Measurements from ENCODE around the gene OAT. TPM values are rescaled to one million over a fixed set of nuclear protein-coding genes. Genes with fewer than 3 reads are reported as not detected.

Gene OAT
- total and polyA plus RNA-seq, 2 of the 4 experiments (the other 2 are of a cell fraction), result 110 to 152 TPM

DNA sequence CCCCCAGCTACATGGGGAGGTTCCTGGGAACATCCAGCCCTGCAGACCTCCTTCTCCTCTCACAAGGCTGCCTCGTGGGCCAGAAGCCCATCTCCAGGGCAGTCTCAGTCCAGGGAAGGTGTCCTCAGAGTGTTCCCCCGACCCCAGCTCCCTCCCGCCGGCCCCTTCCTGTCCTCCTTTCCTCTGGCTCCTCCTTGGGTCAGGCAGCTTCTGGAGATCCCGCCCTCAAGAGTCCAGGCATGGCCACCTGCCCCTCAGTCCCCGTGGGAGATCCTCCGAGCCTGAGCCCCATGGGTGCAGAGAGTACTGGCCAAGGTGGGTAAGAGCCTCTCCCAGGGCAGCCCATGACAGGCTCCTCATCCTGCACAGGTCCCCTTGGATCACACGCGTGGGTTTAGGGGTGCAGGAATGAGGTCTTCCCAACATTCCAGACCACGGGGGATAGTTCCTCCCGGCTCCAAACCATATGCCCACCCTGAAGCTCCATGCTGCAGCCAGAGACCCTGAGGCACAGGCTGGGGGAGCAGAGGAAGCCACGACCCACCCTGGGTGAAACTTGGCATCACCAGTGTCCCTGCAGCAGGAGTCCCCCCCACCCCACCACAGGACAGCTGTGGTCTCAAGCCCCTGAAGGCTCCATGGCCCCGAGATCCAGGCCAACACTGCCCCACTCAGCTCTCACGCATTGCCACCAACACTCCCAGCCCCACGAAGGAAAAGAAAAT lies 65.5 kb downstream of the OAT start:
- H3K79me1 ChIP-seq (ENCODE audit: low read depth in 1 of 2, low read length in 2 of 2), result no peaks in the 10 kb centered on the region
- in situ Hi-C loops (cut with MboI; ENCODE audit: low sequenced_read_pairs) (no loop called here), dilution Hi-C loops (cut with HindIII; ENCODE audit: low sequenced_read_pairs, unreplicated experiment) (no loop called here), intact Hi-C loops (cut with micrococcal nuclease) (no loop called here)
- no peak overlapping the region for H2BK5ac ChIP-seq (ENCODE audit: low read depth, low read length, poor library complexity, severe bottlenecking)
- DNase-seq (no peak), ATAC-seq (ENCODE audit: low read depth) (no peak)
- no peaks in the 10 kb centered on the region for H3K9me1 ChIP-seq (ENCODE audit: insufficient read depth, low read length)
- H3K36me3 ChIP-seq (ENCODE audit: control insufficient read depth, insufficient read depth, low read length), result no peaks in the 10 kb centered on the region
- no peak overlapping the region for H2AK9ac ChIP-seq (replicated peaks; ENCODE audit: low read depth, low read length, poor library complexity)
- H2BK15ac ChIP-seq (ENCODE audit: low read depth, low read length), result no peak overlapping the region
- H3K18ac ChIP-seq (ENCODE audit: low read depth, low read length), result no peak overlapping the region
- TF ChIP-seq POLR2A (IDR thresholded peaks at IDR 0.05; ENCODE audit: low read depth, low read length) (no peak), MAZ (IDR thresholded peaks at IDR 0.05; ENCODE audit: borderline replicate concordance, low read depth, low read length) (no peak), RCOR1 (IDR thresholded peaks at IDR 0.05; ENCODE audit: insufficient replicate concordance, low read length) (no peak), SMC3 (IDR thresholded peaks at IDR 0.05; ENCODE audit: low read depth, low read length) (no peak), CEBPB (IDR thresholded peaks at IDR 0.05; ENCODE audit: low read depth, low read length) (no peak), RAD21 (IDR thresholded peaks at IDR 0.05; ENCODE audit: low read length) (no peak), MXI1 (IDR thresholded peaks at IDR 0.05; ENCODE audit: borderline replicate concordance, low read depth, low read length) (no peak), BHLHE40 (IDR thresholded peaks at IDR 0.05; ENCODE audit: low read depth, low read length) (no peak), MAFK (IDR thresholded peaks at IDR 0.05; ENCODE audit: low read depth, low read length) (no peak), CHD1 (IDR thresholded peaks at IDR 0.05; ENCODE audit: low read depth, low read length) (no peak), FOS (IDR thresholded peaks at IDR 0.05; ENCODE audit: low read depth, low read length) (no peak), RFX5 (IDR thresholded peaks at IDR 0.05; ENCODE audit: low read depth, low read length) (no peak), NFE2L2 (IDR thresholded peaks at IDR 0.05; ENCODE audit: low read depth, low read length) (no peak)
- TF ChIP-seq, protein P1, sequence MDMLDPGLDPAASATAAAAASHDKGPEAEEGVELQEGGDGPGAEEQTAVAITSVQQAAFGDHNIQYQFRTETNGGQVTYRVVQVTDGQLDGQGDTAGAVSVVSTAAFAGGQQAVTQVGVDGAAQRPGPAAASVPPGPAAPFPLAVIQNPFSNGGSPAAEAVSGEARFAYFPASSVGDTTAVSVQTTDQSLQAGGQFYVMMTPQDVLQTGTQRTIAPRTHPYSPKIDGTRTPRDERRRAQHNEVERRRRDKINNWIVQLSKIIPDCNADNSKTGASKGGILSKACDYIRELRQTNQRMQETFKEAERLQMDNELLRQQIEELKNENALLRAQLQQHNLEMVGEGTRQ (IDR thresholded peaks at IDR 0.05; ENCODE audit: low read depth, low read length), result no peak
- TF ChIP-seq, protein P2, sequence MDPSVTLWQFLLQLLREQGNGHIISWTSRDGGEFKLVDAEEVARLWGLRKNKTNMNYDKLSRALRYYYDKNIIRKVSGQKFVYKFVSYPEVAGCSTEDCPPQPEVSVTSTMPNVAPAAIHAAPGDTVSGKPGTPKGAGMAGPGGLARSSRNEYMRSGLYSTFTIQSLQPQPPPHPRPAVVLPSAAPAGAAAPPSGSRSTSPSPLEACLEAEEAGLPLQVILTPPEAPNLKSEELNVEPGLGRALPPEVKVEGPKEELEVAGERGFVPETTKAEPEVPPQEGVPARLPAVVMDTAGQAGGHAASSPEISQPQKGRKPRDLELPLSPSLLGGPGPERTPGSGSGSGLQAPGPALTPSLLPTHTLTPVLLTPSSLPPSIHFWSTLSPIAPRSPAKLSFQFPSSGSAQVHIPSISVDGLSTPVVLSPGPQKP (IDR thresholded peaks at IDR 0.05; ENCODE audit: borderline replicate concordance, low read depth, low read length), result no peak
- TF ChIP-seq, protein P3, sequence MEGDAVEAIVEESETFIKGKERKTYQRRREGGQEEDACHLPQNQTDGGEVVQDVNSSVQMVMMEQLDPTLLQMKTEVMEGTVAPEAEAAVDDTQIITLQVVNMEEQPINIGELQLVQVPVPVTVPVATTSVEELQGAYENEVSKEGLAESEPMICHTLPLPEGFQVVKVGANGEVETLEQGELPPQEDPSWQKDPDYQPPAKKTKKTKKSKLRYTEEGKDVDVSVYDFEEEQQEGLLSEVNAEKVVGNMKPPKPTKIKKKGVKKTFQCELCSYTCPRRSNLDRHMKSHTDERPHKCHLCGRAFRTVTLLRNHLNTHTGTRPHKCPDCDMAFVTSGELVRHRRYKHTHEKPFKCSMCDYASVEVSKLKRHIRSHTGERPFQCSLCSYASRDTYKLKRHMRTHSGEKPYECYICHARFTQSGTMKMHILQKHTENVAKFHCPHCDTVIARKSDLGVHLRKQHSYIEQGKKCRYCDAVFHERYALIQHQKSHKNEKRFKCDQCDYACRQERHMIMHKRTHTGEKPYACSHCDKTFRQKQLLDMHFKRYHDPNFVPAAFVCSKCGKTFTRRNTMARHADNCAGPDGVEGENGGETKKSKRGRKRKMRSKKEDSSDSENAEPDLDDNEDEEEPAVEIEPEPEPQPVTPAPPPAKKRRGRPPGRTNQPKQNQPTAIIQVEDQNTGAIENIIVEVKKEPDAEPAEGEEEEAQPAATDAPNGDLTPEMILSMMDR (conservative IDR thresholded peaks at IDR 0.05; ENCODE audit: low read depth, low read length), result no peak
- CTCF ChIA-PET, result no interaction called here
- H3K23ac ChIP-seq (ENCODE audit: low read depth, low read length), result no peak overlapping the region
- BruUV-seq (replicated peaks), result no TSS peak
- H3K4me3 ChIP-seq (ENCODE audit: insufficient read depth, low read depth, low read length), result no peak overlapping the region
- H3K14ac ChIP-seq (replicated peaks; ENCODE audit: low read depth, low read length), result no peak overlapping the region
- no peak overlapping the region for H2AK5ac ChIP-seq (ENCODE audit: low read depth, low read length)
- no peak overlapping the region for H2BK20ac ChIP-seq (ENCODE audit: low read depth, low read length)
- H4K8ac ChIP-seq (ENCODE audit: low read depth in 2 of 2, low read length in 2 of 2), result no peak overlapping the region
- no peak overlapping the region for H3K27ac ChIP-seq (ENCODE audit: insufficient read depth, low read length)
- peaks cover 1% of the 10 kb centered on the region; the same call in 1 of the 2 replicates for H3K27me3 ChIP-seq (ENCODE audit: control insufficient read depth, insufficient read depth, low read length)
- H3K4ac ChIP-seq (ENCODE audit: low read depth, low read length), result no peak overlapping the region
- no peak overlapping the region for H2BK120ac ChIP-seq (ENCODE audit: low read depth, low read length)
- H3K9me3 ChIP-seq (ENCODE audit: control insufficient read depth, insufficient read depth, low read length), result 0 out of 2 replicates have a peak, but pooled peaks cover 2% of the 10 kb centered on the region
- H4K91ac ChIP-seq (ENCODE audit: insufficient read depth, low read depth, low read length), result no peak overlapping the region
- no peak overlapping the region for H2AFZ ChIP-seq (replicated peaks; ENCODE audit: low read length, poor library complexity)
- no peak overlapping the region for H3K56ac ChIP-seq (ENCODE audit: extremely low read depth, insufficient read depth, low read length)
- H3K4me1 ChIP-seq (ENCODE audit: control insufficient read depth, insufficient read depth, low read length), result no peaks in the 10 kb centered on the region
- H3K9ac ChIP-seq (ENCODE audit: low read depth, low read length), result no peak overlapping the region
- POLR2A ChIA-PET (ENCODE audit: unreplicated experiment), result no interaction called here
- no peak overlapping the region for H3K4me2 ChIP-seq (ENCODE audit: low read depth, low read length)
- H4K20me1 ChIP-seq (ENCODE audit: insufficient read depth, low read length), result no peaks in the 10 kb centered on the region
- 0% methylated on average over 1 of the region's 15 CpGs; no CpG with 5 or more reads in 1 of the 2 experiments for WGBS, 2 experiments (ENCODE audit: extremely low coverage in 2 of 2, insufficient read length in 1 of 2)
- no peak overlapping the region for H4K5ac ChIP-seq (ENCODE audit: low read depth, low read length)
